GM12878 (cell line): ENCODE measurements around the gene DEXI. TPM values are rescaled to one million over a fixed set of nuclear protein-coding genes. Genes with fewer than 3 reads are reported as not detected.

Experiments
- ATAC-seq: fragments of 200-7000 bp; cut with Tn5 transposase; 3 replicates; pipeline ENCODE4 v1.9.1; 2020; ENCODE audit warnings: mild to moderate bottlenecking, moderate library complexity
- BruUV-seq: library from RNA; stranded (reverse); fragments of 400-500 nt; replicated peaks from 2 replicates; lab custom pipeline; 2021; lab: Mats Ljungman, UMichigan
- CTCF ChIA-PET: fragments of 300-600 bp; sonication (Branson Sonifier 250); formaldehyde crosslinking; extraction: SDS; loops from one replicate; lab custom pipeline; 2021; ENCODE audit warnings: inconsistent platforms; lab: Yijun Ruan, JAX
- POLR2A ChIA-PET: fragments of 350-600 bp; formaldehyde crosslinking; extraction: SDS; loops from one replicate; lab custom pipeline; 2021; ENCODE audit warnings: inconsistent platforms; lab: Charles Lee
- RAD21 ChIA-PET: fragments of 300-600 bp; sonication (Branson Sonifier 250); formaldehyde crosslinking; loops from one replicate; lab custom pipeline; 2023; ENCODE audit warnings: antibody characterized with exemption; ENCODE audit not compliant: unreplicated experiment; lab: Charles Lee
- SMC1A ChIA-PET: fragments of 300-600 bp; sonication (Branson Sonifier 250); formaldehyde crosslinking; loops from one replicate; lab custom pipeline; 2023; ENCODE audit not compliant: unreplicated experiment, uncharacterized antibody; lab: Charles Lee
- DNase-seq: peaks from one replicate; pipeline ENCODE4 v3.0.0-alpha.2; 2011; ENCODE audit warnings: low read depth, low spot score
- FAIRE-seq: peaks from 3 replicates; lab custom pipeline; 2011; peaks lifted over from hg19 to GRCh38; lab: Jason Lieb, UNC
- H2AFZ ChIP-seq: 2 replicates; pipeline ENCODE4 v1.6.0; 2011; ENCODE audit warnings: low read depth, low read length, control low read depth; ENCODE audit not compliant: control insufficient read depth
- H3K27ac ChIP-seq: 2 replicates; pipeline ENCODE4 v1.5.1; 2011; ENCODE audit warnings: control low read depth; ENCODE audit not compliant: control insufficient read depth, insufficient read depth
- H3K27me3 ChIP-seq, 2 experiments: replicated peaks in 1 of 2; 2 replicates each; pipeline versions ENCODE4 v1.6.0 to v1.6.1; 2011; ENCODE audit warnings: low read length in 1 of 2; ENCODE audit not compliant: control insufficient read depth in 2 of 2, insufficient read depth in 2 of 2
- H3K36me3 ChIP-seq, 2 experiments: 2 replicates each; pipeline ENCODE4 v1.5.1; 2011; ENCODE audit warnings: low read length in 1 of 2; ENCODE audit not compliant: control insufficient read depth in 2 of 2, insufficient read depth in 2 of 2
- H3K4me1 ChIP-seq: 2 replicates; pipeline ENCODE4 v1.6.1; 2011; ENCODE audit warnings: mild to moderate bottlenecking, low read length, moderate library complexity, mixed read lengths; ENCODE audit not compliant: control insufficient read depth, insufficient read depth
- H3K4me2 ChIP-seq: 2 replicates; pipeline ENCODE4 v1.6.0; 2011; ENCODE audit warnings: control low read depth; ENCODE audit not compliant: control insufficient read depth, insufficient read depth
- H3K4me3 ChIP-seq: fragments of 200-600 bp; sonication (generic); 2 replicates; pipeline ENCODE4 v1.5.1; 2016
- H3K79me2 ChIP-seq: 2 replicates; pipeline ENCODE4 v1.6.0; 2011; ENCODE audit warnings: low read length; ENCODE audit not compliant: control insufficient read depth, insufficient read depth
- H3K9ac ChIP-seq: 2 replicates; pipeline ENCODE4 v1.8.0; 2011; ENCODE audit warnings: low read length, control low read depth, mixed read lengths; ENCODE audit not compliant: control insufficient read depth, insufficient read depth
- H3K9me3 ChIP-seq: replicated peaks from 3 replicates; pipeline ENCODE4 v1.5.1; 2011; ENCODE audit warnings: mild to moderate bottlenecking, low read length; ENCODE audit not compliant: control insufficient read depth, insufficient read depth
- H4K20me1 ChIP-seq: 2 replicates; pipeline ENCODE4 v1.6.0; 2011; ENCODE audit not compliant: control insufficient read depth, insufficient read depth
- BACH1 ChIP-seq: fragments of 450-650 bp; IDR thresholded peaks from 2 replicates; pipeline ENCODE4 v1.6.1; 2017; ENCODE audit warnings: mild to moderate bottlenecking, borderline replicate concordance
- E2F4 ChIP-seq: IDR thresholded peaks from 2 replicates; pipeline ENCODE4 v1.6.1; 2012; ENCODE audit warnings: low read depth, low read length, improper control_type of control experiment
- EED ChIP-seq: sonication (generic); IDR thresholded peaks from 2 replicates; pipeline ENCODE4 v1.6.1; 2016; ENCODE audit warnings: antibody characterized with exemption, low read depth
- NR2C1 ChIP-seq: fragments of 450-650 bp; IDR thresholded peaks from 2 replicates; pipeline ENCODE4 v1.6.1; 2017; ENCODE audit warnings: antibody characterized with exemption, mild to moderate bottlenecking, moderate library complexity
- PBX3 ChIP-seq: IDR thresholded peaks from 2 replicates; pipeline ENCODE4 v1.6.1; 2011; ENCODE audit warnings: mild to moderate bottlenecking, low read depth, low read length, moderate library complexity; ENCODE audit not compliant: insufficient replicate concordance
- POLR2A ChIP-seq: IDR thresholded peaks from 2 replicates; pipeline ENCODE4 v1.6.1; 2011; ENCODE audit warnings: low read depth, mild to moderate bottlenecking, low read length
- WGBS: methylation state at CpG from one replicate; pipeline ENCODE4 v1.1.6; 2016; ENCODE audit warnings: low lambda C conversion rate; ENCODE audit not compliant: insufficient replicate concordance, insufficient coverage; ENCODE audit errors: missing lambda C conversion rate; 5-methylcytosine and 5-hydroxymethylcytosine counted together
- in situ Hi-C: fragments of 300-500 bp; cut with MboI; formaldehyde crosslinking; loops from 9 replicates; pipeline ENCODE4 v1.14.3; 2018; ENCODE audit warnings: mixed read lengths
- intact Hi-C: fragments of 100-400 bp; cut with micrococcal nuclease; formaldehyde crosslinking; loops from one replicate; pipeline ENCODE4 v1.14.2; 2022; ENCODE audit not compliant: unreplicated experiment
- polyA plus RNA-seq, 11 experiments: library from polyadenylated mRNA; depleted of rRNA in 4 of 11; unstranded in 6 of 11; stranded (reverse) in 5 of 11; fragments of >200 nt; fragmentation: Nextera tagmentation in 4 of 11; fragmentation: Illumina TruSeq in 1 of 11; extraction: Ambion mirVana in 4 of 11; extraction: Trizol in 1 of 11; gene quantifications; 1 replicate in 1 of 11; 2 replicates in 10 of 11; pipeline versions ENCODE4 v1.2.1 to v1.2.3, GENCODE V29; 2011 to 2016; ENCODE audit warnings: inconsistent platforms in 2 of 11, missing spikeins in 2 of 11, low read depth in 1 of 11
- total RNA-seq, 4 experiments: library from RNA; depleted of rRNA in 3 of 4; stranded (reverse); fragments of >200 nt in 3 of 4; fragmentation: Illumina TruSeq in 1 of 4; extraction: Trizol in 1 of 4; gene quantifications; 2 replicates each; pipeline versions ENCODE4 v1.2.1 to v1.2.3, GENCODE V29; 2013 to 2021
- TF ChIP-seq, protein P1 (sequence below): fragments of 450-650 bp; IDR thresholded peaks from 2 replicates; pipeline ENCODE4 v1.6.1; 2017; ENCODE audit warnings: mild to moderate bottlenecking, moderate library complexity
- TF ChIP-seq, protein P2 (sequence below): fragments of 450-650 bp; IDR thresholded peaks from 2 replicates; pipeline ENCODE4 v1.6.1; 2014; ENCODE audit warnings: mild to moderate bottlenecking

The DEXI gene
- total and polyA plus RNA-seq, 10 of the 15 experiments (the other 5 are each of a cell fraction or from before 2014, with no cell fraction given) = 1.4 to 26.3 (median 18.4) TPM

- TF ChIP-seq PBX3 (no peak), POLR2A (no peak)
- TF ChIP-seq, all 136 proteins: peak for 9
These were observed 29.3 kb upstream of the DEXI start (continued) for GRCh38 chr16:10971560-10971961.

GRCh38 chr16:10970065-10970464 lies 27.8 kb upstream of the DEXI start:
- ChIA-PET CTCF (interaction anchor here (0.7 to 8.4 kb wide), 8 partner anchors 10 to 648 kb away, joined by 3 to 107 read pairs (median 16); partner anchors contain the start of gene SOCS1), SMC1A (interaction anchor here (0.6 to 2.6 kb wide), 5 partner anchors 13 to 386 kb away, joined by 3 to 11 read pairs (median 10); partner anchors contain the start of gene RMI2)
- Histone ChIP-seq H3K36me3 (peaks cover 20 to 28% of the 10 kb centered on the region in 2 experiments), H2AFZ (no peak overlapping the region), H3K9ac (no peak overlapping the region), H3K4me3 (no peak overlapping the region), H3K4me1 (peaks cover 18% of the 10 kb centered on the region), H3K9me3 (no peaks in the 10 kb centered on the region), H3K4me2 (no peak overlapping the region)
- in situ Hi-C loops (loop anchor here (25.0 kb wide), 1 partner anchor 692 kb away; the partner anchor contains the start of gene SNN), intact Hi-C loops (loop anchor here (5.0 kb wide), 1 partner anchor 427 kb away; no protein-coding TSS in a partner anchor)
- no peak for DNase-seq
- 95% methylated on average over 2 of the region's 2 CpGs for WGBS
- TF ChIP-seq BACH1 = no peak
- TF ChIP-seq, protein P1, sequence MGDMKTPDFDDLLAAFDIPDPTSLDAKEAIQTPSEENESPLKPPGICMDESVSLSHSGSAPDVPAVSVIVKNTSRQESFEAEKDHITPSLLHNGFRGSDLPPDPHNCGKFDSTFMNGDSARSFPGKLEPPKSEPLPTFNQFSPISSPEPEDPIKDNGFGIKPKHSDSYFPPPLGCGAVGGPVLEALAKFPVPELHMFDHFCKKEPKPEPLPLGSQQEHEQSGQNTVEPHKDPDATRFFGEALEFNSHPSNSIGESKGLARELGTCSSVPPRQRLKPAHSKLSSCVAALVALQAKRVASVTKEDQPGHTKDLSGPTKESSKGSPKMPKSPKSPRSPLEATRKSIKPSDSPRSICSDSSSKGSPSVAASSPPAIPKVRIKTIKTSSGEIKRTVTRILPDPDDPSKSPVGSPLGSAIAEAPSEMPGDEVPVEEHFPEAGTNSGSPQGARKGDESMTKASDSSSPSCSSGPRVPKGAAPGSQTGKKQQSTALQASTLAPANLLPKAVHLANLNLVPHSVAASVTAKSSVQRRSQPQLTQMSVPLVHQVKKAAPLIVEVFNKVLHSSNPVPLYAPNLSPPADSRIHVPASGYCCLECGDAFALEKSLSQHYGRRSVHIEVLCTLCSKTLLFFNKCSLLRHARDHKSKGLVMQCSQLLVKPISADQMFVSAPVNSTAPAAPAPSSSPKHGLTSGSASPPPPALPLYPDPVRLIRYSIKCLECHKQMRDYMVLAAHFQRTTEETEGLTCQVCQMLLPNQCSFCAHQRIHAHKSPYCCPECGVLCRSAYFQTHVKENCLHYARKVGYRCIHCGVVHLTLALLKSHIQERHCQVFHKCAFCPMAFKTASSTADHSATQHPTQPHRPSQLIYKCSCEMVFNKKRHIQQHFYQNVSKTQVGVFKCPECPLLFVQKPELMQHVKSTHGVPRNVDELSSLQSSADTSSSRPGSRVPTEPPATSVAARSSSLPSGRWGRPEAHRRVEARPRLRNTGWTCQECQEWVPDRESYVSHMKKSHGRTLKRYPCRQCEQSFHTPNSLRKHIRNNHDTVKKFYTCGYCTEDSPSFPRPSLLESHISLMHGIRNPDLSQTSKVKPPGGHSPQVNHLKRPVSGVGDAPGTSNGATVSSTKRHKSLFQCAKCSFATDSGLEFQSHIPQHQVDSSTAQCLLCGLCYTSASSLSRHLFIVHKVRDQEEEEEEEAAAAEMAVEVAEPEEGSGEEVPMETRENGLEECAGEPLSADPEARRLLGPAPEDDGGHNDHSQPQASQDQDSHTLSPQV = no peak
- no peak for TF ChIP-seq EED
- TF ChIP-seq, protein P2, sequence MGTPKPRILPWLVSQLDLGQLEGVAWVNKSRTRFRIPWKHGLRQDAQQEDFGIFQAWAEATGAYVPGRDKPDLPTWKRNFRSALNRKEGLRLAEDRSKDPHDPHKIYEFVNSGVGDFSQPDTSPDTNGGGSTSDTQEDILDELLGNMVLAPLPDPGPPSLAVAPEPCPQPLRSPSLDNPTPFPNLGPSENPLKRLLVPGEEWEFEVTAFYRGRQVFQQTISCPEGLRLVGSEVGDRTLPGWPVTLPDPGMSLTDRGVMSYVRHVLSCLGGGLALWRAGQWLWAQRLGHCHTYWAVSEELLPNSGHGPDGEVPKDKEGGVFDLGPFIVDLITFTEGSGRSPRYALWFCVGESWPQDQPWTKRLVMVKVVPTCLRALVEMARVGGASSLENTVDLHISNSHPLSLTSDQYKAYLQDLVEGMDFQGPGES = no peak
- no peak for TF ChIP-seq NR2C1
- TF ChIP-seq E2F4 = no peak
- TF ChIP-seq, all 136 proteins: peak for 0
- no peaks in the 10 kb centered on the region; the same call in none of the 2 replicates for H3K79me2 ChIP-seq
- ChIA-PET RAD21 (interaction anchor here (1.4 to 4.7 kb wide), 4 partner anchors 19 to 401 kb away, joined by 4 to 39 read pairs (median 22); partner anchors contain the start of gene SOCS1), POLR2A (interaction anchor here (2.5 kb wide), 1 partner anchor 286 kb away, joined by 7 read pairs; the partner anchor contains the start of gene SOCS1)
- no peaks in the 10 kb centered on the region for H3K27me3 ChIP-seq
- FAIRE-seq (no peak), ATAC-seq (no peak)
- no peak overlapping the region for H3K27ac ChIP-seq
- BruUV-seq = no TSS peak
- no peaks in the 10 kb centered on the region for H4K20me1 ChIP-seq
